SK-N-MC (cell line): ENCODE results near the gene SUSD2.

ENCODE experiments used
- EZH2 ChIP-seq: fragments of 200-600 bp; sonication (generic); IDR thresholded peaks from one replicate; pipeline ENCODE4 v1.6.1; 2017; ENCODE audit warnings: antibody characterized with exemption
- FOXP2 ChIP-seq: optimal IDR thresholded peaks from 2 replicates; pipeline ENCODE3; 2011; ENCODE audit warnings: mild to moderate bottlenecking, moderate library complexity; ENCODE audit not compliant: insufficient read depth; ENCODE audit errors: extremely low read length, control extremely low read depth
- POLR2AphosphoS5 ChIP-seq: IDR thresholded peaks from 2 replicates; pipeline ENCODE4 v1.6.1; 2012; ENCODE audit warnings: mild to moderate bottlenecking, low read depth, low read length, borderline replicate concordance

- TF ChIP-seq POLR2AphosphoS5 (no peak), EZH2 (no peak), FOXP2 (no peak)
These were observed 27.3 kb upstream of the SUSD2 start for GRCh38 chr22:24153959-24154358.
